Measurements from ENCODE around the gene IGSF21.

Gene IGSF21

DNA sequence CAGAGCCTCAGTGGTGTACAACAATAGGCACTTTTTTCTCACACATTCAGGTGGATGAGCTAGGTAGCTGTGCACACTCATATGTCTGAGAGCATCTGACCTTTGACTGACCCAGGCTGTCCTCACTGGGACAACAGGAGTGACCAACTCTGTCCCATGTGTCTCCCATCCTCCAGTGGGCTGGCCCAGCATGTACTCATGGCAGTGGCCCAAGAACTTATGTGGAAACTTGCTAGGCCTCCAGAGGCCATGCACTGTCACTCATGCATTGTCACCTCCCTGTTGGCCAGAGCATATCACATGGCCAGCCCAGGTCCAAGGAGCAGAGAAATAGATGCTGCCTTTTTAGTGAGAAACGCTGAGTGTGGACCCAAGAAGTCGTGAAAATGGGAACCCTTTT, 158.8 kb downstream of the IGSF21 start:
- DNase-seq = no peak

DNA sequence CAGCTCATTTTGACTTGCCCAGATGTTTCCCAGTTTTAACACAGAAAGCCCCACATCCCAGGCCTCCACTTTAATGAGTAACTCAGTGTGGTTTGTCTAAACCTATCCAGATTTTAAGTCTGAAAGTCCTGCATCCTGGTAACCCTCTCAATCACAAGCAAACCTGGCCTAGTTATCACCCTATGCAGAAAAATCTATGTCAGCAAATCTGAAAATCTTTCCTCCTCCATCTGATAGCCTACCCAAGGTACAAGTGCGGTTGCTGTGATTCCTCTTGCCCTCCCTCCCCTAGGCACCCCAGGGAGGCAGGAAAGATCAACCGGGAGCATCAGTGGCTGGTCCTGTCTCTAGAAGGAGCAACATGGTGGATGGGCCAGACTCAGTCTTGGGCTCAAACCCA, 163.7 kb downstream of the IGSF21 start:
- DNase-seq = no peak

DNA sequence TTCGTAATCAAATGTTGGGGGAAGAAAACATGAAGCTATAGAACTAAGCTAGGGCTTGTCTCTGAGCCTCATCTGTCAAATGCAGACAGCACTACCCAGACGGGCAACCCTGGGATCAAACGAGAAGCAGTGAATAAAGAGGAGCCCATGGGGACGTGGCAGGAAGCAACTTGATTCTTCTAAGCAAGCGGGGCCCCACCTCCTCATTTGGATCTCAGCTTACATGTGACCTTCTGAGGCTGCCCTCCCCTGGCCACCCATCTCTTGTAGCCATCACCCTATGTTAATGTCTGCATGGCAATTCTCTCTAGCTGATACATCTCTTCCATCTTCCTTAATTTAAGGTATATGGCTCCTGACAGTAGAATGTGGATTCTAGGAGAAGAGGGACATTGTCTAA, 171.3 kb downstream of the IGSF21 start:
- no peak for DNase-seq

DNA sequence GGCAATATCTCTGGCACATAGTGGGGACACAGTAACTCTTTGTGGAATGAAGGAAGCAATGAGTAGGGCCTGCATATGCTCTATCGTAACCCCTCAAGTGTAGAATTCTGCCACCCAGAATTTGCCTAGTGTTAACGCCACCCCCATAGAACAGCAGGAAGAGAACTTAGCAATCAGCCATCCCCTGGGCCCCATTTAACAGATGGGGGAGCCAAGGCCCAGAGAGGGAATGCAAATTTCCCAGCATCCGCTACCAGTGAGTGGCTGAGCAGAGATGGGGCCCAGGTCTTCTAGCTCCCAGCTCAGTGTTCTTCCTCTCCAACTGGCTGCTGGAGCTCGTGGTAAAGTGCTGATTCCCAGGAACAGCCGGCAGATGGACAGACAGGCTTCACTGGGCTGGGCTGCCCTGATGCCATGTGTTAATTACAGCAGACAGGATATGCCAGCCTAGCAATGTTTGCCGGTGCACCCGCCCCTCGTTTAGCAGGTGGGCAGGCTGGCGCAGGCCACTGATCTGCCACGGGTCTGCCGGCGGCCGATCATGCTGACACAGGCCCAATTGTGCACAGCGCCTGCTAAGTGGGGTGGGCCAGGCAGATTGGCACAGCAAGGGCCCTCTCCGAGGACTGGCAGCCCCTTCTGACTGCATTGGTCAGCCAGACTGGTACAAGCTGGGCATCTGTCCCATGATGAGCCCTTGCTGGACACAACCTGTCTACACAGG, 171.9 kb downstream of the IGSF21 start:
- DNase-seq = no peak

DNA sequence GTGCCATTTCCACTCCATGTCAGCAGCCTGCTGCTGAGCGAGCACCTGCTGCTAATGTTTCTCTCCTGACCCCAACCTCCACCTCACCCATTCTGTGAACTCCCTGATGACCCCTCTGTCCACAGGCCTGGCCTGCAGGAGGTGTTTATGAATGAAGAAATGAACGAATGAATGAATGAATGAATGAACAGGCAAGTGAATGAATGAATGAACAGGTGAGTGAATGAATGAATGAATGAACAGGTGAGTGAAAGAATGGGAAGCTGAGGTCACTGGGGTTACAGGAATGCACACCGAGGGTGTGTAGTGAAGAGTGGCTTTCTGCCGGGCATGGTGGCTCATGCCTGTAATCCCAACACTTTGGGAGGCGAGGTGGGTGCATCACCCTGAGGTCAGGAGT, 173.4 kb downstream of the IGSF21 start:
- no peak for DNase-seq

DNA sequence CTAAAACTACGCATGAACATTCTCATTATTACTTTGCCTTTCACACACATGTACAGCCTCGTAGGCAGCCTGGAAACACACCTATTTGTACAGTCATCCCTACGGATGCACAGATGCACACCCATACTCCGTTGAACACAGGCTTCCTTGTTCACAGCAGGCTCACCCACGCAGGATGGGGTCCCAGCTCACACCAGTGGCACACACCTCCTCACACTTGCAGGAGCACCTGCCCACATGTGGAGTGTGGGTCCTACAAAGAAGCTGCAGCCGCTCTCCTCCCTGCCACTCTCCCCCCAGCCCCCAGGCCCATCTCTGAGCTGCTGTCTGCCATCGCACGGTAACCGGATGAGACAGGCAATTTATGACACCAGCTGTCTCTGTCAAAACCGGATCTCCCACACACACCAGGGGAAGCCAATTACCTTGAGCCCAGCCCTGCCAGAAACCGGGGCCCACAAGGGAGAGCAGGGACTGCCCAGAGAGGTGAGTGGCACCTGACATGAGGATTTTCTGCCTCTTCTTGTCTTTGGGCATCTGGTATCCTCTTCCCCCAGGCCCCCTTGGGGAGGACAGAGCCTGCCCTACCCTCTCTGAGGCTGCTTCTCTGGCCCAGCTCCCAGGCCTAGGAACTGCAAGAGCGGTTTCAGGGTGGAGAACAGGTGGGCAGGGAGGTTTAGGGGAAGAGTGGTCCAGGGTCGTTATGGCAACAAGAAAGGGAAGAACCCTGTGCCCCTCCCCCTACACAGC, 175.4 kb downstream of the IGSF21 start:
- no peak for DNase-seq

DNA sequence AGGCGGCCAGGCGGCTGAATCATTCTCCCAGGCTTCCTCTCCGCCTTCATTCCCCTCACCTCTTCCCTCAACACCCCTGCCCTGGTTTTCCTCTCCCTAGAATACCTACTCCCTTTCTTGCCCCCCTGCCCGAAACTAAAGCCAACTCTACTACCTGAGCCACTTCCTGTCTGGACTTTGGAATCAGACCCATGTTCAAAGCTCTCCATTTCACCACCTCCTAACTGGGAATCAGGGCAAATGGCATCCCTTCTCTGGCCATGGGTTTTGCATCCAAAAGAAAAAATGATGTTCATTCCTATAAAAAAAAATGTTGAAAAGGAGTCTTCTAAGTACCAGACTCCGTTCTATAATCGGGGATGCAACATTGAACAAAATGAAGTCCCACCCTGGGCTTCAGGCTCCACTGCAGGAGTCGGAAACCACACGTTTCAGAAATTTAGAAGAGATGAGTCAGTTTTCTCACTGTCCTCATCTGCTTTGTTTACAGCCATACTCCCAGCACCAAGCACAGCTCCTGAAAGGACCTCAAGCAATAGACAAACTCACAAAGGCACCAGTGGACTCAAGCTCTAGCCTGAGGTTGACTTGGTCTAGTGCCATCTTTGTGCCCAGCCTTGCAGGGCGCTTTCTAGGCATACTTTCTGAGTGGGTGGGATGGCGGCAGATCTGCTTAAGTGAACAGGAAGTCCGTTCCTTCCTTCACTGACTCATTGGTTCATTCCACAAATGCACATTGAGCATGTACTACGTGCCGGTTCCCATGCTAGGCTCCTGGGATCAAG, 176.2 kb downstream of the IGSF21 start:
- DNase-seq = no peak

DNA sequence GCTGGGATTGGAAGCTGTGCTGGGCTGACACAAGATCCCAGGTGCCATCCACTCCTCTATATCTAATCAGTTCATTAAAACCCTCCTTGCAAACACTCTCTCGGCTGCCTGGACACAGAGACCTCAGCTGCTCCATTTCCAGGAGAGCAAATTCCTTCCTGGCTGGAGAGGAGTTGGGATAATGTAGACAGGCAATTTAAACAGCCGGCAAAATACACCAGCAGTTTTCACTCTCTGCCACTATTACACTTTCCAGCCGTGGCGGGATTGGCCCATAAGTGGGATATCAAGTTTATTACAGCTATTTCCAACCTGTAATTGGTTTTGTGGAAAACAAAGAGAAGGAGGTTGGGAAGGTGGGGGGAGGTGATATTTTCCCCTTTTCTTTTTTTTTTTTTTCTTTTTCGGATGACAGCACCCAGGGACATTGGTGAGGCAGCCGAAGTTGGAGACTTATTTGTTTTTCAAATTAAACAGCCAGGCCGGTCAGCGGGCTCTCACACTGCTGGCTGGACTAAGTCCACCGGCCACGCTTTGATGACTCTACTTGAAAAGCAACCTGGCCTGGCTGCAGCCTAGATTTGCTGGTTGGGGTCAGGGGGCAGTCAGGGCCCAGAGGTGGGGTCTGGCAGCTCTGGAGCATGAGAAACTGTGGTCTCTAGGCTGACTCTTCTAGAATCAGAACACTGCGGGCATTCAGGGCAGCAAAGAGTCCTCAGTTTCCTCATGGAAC, 177.4 kb downstream of the IGSF21 start:
- no peak for DNase-seq

DNA sequence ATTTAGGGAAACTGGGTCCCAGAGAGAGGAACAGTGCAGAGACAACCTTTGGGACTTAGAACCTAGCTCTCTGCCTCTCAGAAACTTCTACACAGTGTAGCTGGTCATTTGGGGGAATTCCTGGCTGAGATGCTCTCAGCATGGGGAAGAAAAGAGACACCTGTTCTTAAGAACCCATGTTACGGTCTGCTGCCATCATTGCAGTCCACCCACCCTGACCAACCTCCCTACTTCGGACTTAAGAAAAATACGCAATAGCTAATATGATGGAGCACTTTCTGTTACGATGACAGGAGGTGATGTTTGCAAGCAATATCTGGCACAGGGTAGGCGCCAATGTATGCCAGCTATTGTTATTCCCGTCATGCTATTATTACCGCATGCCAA, 177.9 kb downstream of the IGSF21 start:
- DNase-seq = no peak

DNA sequence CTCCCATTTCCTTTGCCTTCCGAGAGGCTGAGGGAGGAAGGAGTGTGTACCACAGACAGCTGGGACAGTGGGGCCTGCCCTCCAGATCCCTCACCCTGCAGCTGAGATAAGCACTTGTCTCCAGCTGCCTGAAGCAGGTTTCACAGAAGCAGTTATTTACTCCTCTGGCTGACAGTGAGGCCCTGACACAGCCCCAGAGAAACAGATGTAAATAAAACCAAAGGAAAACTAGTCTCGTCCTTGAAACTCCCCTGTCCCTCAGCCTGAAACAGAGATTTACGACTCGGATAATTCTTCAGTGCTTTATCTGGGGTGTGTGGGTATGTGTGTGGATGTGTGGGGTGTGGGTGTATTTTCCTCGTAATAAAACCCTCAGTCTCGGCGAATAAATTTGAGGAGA, 181.1 kb downstream of the IGSF21 start:
- no peak for DNase-seq

DNA sequence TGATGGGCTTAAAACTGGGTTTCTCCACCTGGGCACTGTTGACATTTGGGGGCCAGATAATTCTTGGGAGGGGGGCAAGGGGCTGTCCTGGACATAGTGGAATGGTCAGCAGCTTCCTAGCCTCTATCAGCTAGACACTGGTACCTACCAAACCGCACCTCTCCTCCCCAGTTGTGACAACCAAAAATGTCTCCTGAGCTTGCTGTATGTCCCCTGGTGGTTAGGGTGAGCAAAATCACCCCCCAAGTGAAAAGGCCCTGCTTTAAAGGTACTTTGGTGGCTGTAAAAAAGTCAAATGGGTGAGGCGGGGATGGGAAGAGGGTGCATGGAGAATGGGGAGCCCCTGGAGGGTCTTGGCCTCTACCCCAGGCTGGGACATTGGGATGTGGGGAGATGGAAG, 182.0 kb downstream of the IGSF21 start:
- DNase-seq = no peak

DNA sequence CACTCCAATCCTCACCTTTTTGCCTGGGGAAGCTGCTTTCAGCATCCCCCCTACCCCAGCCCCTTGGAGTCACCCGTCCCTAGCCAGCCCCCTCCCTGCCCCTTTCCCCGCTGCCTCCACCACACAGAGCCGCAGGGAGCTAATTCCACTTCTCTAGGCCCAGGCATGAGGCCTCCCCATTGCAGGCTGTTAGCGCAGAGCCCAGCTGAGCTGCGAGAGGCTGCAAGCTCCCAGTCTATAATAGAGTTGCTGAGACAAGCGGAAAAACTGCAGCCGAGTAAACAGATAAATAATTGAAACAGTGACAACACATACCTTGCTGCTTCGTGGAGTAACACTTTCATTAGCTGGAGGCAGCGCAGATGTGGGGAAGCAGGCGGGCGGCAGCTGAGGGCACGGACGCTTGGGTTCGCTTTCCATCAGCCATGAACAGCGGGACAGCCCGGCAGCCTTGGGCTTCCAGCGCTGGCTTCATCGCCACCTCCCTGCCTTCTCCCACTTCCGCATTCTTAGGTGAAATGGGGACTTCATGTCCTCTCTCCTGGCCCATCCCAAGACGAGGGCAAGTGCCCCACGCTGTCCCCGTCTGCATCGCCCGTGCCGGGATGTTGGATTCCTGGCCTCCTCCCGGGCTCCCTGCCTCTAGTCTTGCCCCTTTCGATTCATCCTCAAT, 183.3 kb downstream of the IGSF21 start:
- no peak for DNase-seq

DNA sequence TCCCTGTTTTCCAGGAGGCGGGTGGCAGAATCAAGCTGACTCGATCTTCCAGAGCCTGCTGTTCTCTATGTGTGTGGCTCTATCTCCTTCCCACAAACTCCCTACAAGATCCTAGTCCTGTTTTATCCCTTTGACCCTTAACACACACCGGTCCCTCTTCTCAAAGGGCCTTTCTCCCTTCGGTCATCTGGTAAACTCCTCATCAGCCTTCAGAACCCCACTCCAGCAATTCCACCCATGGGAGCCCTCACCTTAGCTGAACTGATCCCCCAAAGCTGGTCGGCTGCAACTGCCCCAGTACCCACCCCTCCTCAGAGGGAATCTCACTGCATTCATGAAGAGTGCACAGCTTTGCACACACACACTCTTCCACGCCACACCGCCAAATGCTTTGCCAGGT, 184.9 kb downstream of the IGSF21 start:
- no peak for DNase-seq

DNA sequence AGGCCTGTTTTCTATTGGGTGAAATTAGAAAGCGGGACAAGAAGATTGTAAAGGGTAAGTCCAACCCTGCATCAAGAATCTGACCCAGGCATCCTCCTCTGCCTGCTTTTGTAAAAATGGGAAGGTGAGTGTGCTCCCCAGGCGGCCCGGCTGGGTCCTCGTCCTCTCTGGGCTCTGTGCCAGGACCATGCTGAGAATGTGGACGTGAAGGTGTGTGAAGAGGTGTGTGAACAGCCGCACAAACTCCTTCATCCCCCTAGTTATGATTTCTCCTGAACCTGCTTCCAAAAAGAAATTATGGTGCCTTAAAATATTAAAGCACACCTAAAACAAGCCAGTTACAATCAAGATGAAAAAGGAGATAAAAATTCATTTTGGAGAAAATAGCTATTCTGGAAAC, 185.7 kb downstream of the IGSF21 start:
- no peak for DNase-seq

DNA sequence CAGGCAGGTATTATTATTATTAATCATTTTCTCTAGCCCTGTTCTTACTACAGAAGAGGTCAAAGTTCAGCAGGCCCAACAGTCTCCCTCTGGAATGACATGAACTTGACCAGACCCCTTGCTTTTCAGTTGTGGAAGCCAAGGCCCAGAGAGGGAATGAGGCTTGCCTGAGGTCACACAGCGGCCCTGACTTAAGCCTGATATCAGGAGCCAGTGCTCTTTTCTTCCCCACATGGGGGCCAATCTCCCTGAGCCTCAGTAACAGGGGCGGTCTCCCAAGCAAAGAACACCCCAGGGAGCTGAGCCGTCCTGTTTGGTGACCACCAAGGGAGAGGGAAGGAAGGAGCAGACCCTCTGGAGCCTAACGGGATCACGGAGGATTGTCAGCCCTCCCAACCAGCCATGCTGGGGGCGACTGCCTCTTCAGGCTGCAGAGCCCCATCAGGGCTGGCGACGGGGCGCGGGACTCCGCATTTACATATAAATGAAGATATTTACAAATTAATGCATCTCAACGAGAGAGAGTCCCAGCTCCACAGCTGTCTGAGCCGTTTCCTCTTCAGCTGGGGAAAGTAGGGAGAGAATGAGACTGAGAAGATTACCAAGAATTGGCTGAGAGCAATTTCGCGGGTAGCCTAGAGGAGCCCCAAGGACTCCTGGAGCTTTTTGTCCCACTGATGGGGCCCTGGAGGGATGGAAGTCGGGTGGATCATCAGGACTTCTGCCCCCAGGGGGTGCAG, 187.0 kb downstream of the IGSF21 start:
- no peak for DNase-seq

DNA sequence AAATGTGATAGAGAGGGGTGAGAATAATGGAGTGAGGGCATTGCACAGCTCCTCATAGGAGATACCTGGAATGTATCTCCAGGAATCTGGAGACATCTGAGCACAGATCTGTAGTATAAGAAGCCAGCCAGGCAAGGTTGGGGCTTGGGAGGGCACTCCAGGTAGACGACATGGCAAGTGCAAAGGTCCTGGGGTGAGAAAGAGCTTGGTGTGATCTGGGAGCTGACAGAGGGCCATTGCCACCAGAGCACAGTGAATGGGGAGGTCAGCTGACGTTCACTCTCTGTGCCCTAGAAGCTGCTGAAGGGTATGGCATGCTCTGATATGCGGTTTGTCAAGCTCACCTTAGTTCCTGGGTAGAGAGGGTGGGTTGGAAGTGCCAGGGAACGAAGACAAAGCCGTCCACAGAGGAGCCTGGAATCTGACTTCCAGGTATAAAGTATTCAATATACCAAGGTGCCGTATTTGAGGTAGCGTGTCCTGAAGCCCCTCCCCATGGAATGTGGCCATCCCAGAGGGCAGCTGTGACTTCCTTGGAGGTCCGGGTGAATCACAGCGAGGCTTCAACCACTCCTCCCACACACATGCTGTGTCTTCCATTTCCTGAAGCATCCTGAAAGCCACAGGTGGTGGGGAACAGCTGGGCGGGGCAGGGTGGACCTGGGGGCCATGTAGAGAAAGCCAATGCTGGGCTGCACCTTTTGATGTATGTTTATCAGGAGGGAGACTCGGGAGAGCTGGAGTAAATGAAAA, 190.5 kb downstream of the IGSF21 start:
- no peak for DNase-seq

DNA sequence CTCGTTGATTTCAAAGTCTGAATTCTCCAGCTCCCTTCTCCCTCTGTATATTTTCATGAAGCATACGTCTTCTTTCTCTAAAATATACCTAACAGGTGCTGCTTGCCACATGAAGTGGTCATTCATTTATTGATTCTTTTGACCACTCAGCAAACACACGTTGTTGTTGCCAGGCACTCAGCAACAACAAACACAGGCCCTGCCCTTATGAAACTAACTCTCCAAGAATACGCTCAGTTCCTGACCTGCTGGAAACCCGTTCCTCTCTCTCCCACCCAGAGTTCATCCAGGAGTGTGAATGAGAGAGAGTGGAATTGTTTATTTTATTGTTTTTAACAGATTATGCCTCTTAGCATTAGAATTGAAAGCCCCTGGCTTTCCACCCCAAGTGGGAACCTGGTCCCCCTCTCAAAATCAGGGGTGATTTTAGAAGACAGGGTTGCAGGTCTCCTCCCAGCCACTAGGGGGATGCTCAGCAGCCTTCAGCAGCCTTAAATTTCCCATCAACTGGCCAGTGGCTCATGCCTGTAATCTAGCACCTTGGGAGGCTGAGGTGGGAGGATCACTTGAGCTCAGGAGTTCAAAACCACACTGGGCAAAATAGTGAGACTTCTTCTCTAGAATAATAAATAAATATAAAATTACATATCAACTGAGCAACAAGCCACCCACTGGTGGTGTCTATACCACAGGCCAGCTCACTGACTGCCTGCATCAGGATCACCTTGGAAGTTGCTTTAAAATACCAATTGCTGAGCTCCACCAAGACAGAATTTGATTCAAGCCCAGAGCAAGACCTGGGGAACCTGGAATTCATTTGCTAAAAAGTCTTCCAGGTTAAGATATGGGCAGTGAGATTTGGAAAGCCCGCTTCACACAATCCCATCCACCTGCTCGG, 192.1 kb downstream of the IGSF21 start:
- DNase-seq = no peak

DNA sequence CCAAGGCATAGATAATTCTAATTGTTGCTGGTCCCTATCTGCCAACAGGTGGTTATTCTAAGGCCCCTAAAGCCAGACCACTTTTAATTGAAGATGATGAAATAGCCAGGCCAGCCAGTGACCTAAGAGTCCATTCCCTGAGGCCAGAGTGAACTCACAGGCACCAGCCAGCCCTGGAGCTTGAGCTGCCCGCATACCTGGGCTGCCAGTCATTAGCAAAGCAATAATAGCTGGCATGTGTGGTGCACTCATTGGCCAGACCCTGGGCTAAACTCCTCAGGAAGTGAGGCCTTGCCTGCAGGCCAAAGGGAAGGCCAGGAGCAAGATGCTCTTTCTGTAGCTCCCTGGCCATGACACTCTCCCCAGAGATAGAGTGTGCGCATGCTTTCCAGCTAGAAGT, 192.8 kb downstream of the IGSF21 start:
- DNase-seq = no peak

DNA sequence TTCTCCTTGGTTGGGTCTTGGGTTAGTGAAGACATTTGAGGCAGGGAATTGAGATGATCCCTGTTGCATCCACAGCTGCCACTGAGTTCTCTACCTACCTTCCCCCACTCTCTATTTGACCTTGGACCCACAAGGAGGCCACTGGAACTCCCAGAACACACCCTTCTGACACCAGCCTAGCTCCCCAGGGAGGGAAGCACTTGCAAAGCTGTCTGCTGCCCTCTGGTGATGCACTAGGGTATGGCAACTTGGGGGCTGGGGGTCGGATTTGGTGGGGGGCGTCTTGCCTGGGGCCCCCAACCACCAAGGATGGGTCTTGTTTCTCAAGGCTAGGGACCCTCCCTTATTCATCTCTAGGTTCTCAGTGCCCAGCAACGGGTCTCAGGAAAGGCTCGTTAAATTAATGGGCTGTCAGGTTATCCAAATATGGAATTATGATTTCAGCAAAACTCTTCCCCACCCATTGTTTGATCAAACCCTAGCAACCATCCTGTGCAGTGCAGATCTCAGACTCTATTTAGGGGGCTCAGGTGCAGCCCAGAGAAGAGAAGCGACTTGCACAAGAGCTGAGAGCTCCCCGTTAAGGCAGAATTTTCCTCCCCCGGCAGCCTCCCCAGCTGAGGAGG, 195.3 kb downstream of the IGSF21 start:
- DNase-seq = no peak
